SK-N-MC (cell line): ENCODE measurements around the gene NOP16.

ENCODE experiments used
- EZH2 ChIP-seq: fragments of 200-600 bp; sonication (generic); IDR thresholded peaks from one replicate; pipeline ENCODE4 v1.6.1; 2017; ENCODE audit warnings: antibody characterized with exemption
- POLR2AphosphoS5 ChIP-seq: IDR thresholded peaks from 2 replicates; pipeline ENCODE4 v1.6.1; 2012; ENCODE audit warnings: mild to moderate bottlenecking, low read depth, low read length, borderline replicate concordance

GRCh38 chr5:176341325-176342157 lies 46.9 kb downstream of the NOP16 start:
- TF ChIP-seq POLR2AphosphoS5 (no peak), EZH2 (no peak)
